GM10266 (cell line): ENCODE results near the gene AP1M1.

Experiments used
- DNase-seq: peaks from one replicate; pipeline ENCODE4 v3.0.0; 2012; ENCODE audit errors: extremely low spot score
- CTCF ChIP-seq: IDR thresholded peaks from 2 replicates; pipeline ENCODE4 v1.5.1; 2012; ENCODE audit warnings: mild to moderate bottlenecking, low read depth; ENCODE audit not compliant: control insufficient read depth, insufficient read depth; ENCODE audit errors: missing control alignments

The AP1M1 gene

DNA sequence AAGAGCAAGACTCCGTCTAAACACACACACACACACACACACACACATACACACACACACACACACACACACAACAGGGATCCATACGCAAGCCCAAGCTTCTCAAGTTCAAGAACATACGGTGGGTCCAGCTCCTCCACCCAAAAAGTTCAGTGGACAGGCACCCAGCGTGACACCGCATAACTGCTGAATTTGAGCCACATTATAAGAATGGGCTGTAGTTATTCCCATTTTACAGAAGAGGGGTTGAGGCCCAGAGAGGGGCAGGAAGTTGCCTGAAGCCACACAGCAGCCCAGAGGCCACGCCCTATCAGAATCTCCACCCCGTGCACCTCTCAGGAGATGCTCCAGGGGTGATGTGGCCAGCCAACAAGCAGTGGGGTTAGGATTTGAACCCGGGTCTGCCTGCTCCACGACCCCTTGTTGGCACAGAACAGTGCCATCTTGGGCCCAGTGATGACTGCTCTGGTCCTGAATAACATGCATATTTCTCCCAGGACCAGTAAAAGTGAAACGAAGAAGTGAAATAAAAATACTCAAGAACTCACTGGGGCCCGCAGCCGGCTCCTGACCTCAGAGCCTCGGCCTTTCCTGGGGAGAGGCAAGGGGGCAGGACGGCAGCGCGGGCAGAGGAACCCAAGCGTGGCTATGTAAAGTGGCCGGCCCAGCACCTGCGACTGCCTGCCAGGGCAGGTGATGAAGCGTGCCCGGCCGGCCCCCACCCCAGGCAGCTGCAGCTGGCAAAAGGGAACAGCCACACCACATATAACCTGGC, 61.9 kb downstream of the AP1M1 start:
- TF ChIP-seq CTCF, result no peak
- no peak for DNase-seq

DNA sequence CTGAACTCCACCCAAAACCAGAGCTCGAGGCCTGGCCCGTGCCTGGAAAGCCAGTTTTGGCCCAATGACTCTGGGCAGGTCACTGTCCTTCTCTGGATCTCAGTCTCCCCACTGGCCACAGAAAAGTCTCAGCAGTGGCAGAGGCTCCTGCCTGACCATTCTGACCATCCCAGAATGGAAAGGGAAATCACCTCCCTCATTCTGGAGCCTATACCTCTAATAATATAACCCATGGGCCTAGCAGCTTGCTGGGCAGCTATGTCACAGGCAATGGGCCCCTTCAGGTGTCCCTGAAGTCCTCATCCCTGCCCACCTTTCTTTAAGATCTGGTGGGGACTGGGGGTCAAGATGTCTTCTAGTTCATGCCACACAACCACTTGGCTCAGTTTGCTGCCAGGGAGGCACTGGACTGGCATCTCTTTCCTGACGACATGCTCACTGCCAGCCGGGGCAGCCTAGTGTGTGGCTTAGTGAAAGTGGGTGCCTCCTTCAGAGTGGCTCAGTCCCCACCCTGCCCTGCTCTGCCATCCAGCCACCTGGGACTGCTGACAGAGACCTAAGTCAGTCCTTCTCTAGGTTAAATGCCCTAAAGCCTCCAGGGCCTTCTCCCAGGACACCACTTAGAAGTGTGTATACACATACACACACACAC, 62.6 kb downstream of the AP1M1 start:
- TF ChIP-seq CTCF, result no peak
- no peak for DNase-seq

DNA sequence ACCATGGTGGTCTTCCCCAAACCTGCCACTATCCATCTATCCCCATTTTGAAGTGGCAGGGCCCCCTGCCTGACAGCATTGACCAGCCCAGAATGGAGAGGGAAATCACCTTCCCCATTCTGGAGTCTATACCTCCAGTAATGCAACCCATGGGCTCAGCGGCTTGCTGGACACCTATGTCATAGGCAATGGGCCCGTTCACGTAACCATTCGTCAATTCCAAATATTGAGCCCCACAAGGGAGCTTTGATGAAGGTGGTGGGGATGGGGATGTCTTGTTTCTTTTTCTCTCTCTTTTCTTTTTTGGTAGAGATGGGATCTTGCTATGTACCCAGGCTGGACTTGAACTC, 63.1 kb downstream of the AP1M1 start:
- DNase-seq, result no peak
- no peak for TF ChIP-seq CTCF

- no peak for TF ChIP-seq CTCF
- no peak for DNase-seq
Measured at GRCh38 chr19:16261584-16262368, 64.1 kb downstream of the AP1M1 start.

- no peak for TF ChIP-seq CTCF
Measured at GRCh38 chr19:16262618-16263017, 64.9 kb downstream of the AP1M1 start.

DNA sequence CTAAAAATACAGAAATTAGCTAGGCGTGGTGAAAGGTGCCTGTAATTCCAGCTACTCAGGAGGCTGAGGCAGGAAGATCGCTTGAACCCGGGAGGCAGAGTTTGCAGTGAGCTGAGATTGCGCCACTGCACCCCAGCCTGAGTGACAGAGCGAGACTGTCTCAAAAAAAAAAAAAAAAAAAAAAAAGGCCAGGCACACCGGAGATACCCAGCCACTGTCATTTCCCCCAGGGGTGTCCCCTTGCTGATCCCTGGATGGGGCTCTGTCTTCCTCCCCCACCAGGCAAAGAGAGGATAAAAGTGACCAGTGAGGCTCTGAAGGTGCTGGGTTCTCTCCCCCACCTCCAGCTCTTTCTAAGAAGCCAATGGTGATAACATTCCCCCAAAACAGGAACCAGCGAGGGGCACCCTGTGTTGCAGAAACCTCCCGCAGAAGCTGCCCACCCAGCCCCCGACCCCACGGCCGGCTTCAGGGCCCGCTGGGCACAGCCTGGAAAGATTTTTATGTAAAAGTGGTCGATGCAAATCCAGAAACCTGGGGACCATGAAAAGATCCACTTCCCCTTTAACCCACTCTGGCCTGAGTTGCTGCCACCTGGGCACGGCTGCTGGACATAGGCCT, 65.5 kb downstream of the AP1M1 start:
- TF ChIP-seq CTCF, result no peak
- no peak for DNase-seq

More at GRCh38 chr19:16262618-16263017, 64.9 kb downstream of the AP1M1 start:
- no peak for DNase-seq
